CD4-positive, CD25-positive, alpha-beta regulatory T cell (primary cell): Measurements from ENCODE around the gene PRDM16. TPM values are rescaled to one million over a fixed set of nuclear protein-coding genes. Genes with fewer than 3 reads are reported as not detected.

ENCODE experiments used
- ATAC-seq, 2 donors: fragments of 150-1000 bp; cut with Tn5 transposase; one replicate each; pipeline ENCODE4 v1.10.0; 2021; ENCODE audit warnings: low read depth in 2 of 2, moderate number of reproducible peaks in 2 of 2, moderate library complexity in 1 of 2
- DNase-seq, 3 donors: peaks; one replicate each; pipeline versions ENCODE4 v3.0.0 to v3.0.0-alpha.2; 2012 to 2022; ENCODE audit warnings: mixed read lengths in 1 of 3
- H3K27ac ChIP-seq: one replicate; pipeline ENCODE4 v1.7.0; 2013; ENCODE audit warnings: mild to moderate bottlenecking, low read length; ENCODE audit not compliant: insufficient read depth, poor library complexity, severe bottlenecking
- H3K27me3 ChIP-seq: one replicate; pipeline ENCODE4 v1.7.0; 2013; ENCODE audit warnings: low read length; ENCODE audit not compliant: control insufficient read depth, insufficient read depth
- H3K36me3 ChIP-seq: one replicate; pipeline ENCODE4 v1.7.0; 2013; ENCODE audit warnings: mild to moderate bottlenecking, low read length, moderate library complexity; ENCODE audit not compliant: control insufficient read depth, insufficient read depth
- H3K4me1 ChIP-seq: 2 replicates; pipeline ENCODE4 v1.7.0; 2013; ENCODE audit warnings: mild to moderate bottlenecking, low read length; ENCODE audit not compliant: insufficient read depth, control insufficient read depth, poor library complexity, severe bottlenecking
- H3K4me3 ChIP-seq: one replicate; pipeline ENCODE4 v1.7.0; 2013; ENCODE audit warnings: low read depth, mild to moderate bottlenecking, low read length, moderate library complexity
- H3K9me3 ChIP-seq, 2 experiments: 1 replicate in 1 of 2; 2 replicates in 1 of 2; pipeline ENCODE4 v1.7.0; 2013; ENCODE audit warnings: low read length in 2 of 2, mild to moderate bottlenecking in 1 of 2, moderate library complexity in 1 of 2; ENCODE audit not compliant: control insufficient read depth in 2 of 2
- H3K27ac Mint-ChIP-seq, 3 donors: one replicate each; pipeline ENCODE4 v1.8.0; 2020 to 2022; ENCODE audit warnings: mild to moderate bottlenecking in 3 of 3, mixed read lengths in 3 of 3, moderate library complexity in 2 of 3
- H3K27me3 Mint-ChIP-seq: one replicate; pipeline ENCODE4 v1.8.0; 2022; ENCODE audit warnings: mild to moderate bottlenecking, mixed read lengths
- H3K36me3 Mint-ChIP-seq: one replicate; pipeline ENCODE4 v1.8.0; 2020; ENCODE audit warnings: mixed read lengths
- H3K4me1 Mint-ChIP-seq, 4 donors: one replicate each; pipeline ENCODE4 v1.8.0; 2020 to 2022; ENCODE audit warnings: mixed read lengths in 4 of 4, mild to moderate bottlenecking in 1 of 4
- H3K4me3 Mint-ChIP-seq, 4 donors: one replicate each; pipeline ENCODE4 v1.8.0; 2020 to 2022; ENCODE audit warnings: mild to moderate bottlenecking in 4 of 4, mixed read lengths in 4 of 4, moderate library complexity in 3 of 4
- H3K9me3 Mint-ChIP-seq, 7 donors: one replicate each; pipeline ENCODE4 v1.8.0; 2020 to 2022; ENCODE audit warnings: mixed read lengths in 7 of 7, mild to moderate bottlenecking in 3 of 7, moderate library complexity in 2 of 7
- polyA plus RNA-seq, 4 donors: library from polyadenylated mRNA; unstranded; fragments of 300-500 nt; fragmentation: Illumina TruSeq; gene quantifications; one replicate each; pipeline ENCODE4 v1.2.3, GENCODE V29; 2021
- total RNA-seq: library from RNA; stranded (reverse); gene quantifications from one replicate; pipeline ENCODE4 v1.2.3, GENCODE V29; 2022

The PRDM16 gene
- total and polyA plus RNA-seq, 5 donors from 2014 or later, result 0.27 TPM; not detected in 4

- Histone ChIP-seq H3K4me3 (no peak overlapping the region), H3K27ac (no peak overlapping the region), H3K27me3 (no peaks in the 10 kb centered on the region), H3K9me3 (no peaks in the 10 kb centered on the region), H3K36me3 (no peaks in the 10 kb centered on the region), H3K4me1 (no peaks in the 10 kb centered on the region)
- Mint-ChIP-seq H3K9me3 (no peaks in the 10 kb centered on the region), H3K27ac (no peak overlapping the region), H3K36me3 (no peaks in the 10 kb centered on the region), H3K4me3 (no peak overlapping the region), H3K27me3 (no peaks in the 10 kb centered on the region), H3K4me1 (no peaks in the 10 kb centered on the region)
- no peak for ATAC-seq
- DNase-seq, result no peak
Observed at GRCh38 chr1:3297756-3298155, 228.8 kb downstream of the PRDM16 start.

DNA sequence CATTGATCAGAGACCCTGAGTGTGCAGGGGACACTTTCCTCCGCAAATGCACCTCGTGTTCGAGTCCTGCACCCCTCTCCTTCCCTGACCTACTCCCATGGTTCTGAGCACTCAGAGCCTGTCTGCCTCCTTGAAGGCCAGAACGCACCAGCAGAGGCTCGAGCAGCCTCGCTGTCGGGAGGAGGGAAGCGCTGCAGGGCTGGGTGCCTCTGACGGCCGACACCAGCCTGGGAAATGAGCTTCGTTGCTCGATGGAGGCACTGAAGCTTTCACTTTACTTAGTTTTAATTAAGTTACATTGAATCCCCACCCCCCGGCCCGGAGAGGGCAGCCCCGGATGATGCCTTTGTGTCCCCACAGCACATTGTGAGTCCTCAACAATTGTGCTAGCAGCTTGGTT lies 229.2 kb downstream of the PRDM16 start:
- no peaks in the 10 kb centered on the region for H3K9me3 ChIP-seq
- no peak for ATAC-seq

DNA sequence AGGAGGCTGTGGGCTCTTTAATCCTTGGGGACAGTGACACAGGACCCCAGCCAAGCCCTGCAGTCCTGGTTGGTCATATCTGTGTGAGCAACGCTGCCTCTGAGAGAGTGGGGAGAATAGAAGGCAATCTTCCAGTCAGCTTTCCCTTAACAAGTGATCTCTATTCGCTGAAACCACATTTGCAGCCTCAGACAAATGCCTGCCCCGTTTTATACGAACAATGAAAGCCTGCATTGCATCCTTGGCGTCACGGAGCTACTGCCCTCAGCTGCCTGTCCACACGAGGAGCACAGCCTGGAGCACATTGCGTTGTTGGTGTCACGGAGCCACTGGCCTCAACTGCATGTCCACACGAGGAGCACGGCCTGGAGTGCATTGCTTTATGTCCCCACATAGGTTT lies 235.2 kb downstream of the PRDM16 start:
- Mint-ChIP-seq H3K4me1 (no peaks in the 10 kb centered on the region), H3K36me3 (no peaks in the 10 kb centered on the region), H3K27me3 (no peaks in the 10 kb centered on the region)

More for the DNA sequence above, 229.2 kb downstream of the PRDM16 start:
- DNase-seq, result no peak
- no peak overlapping the region for H3K27ac Mint-ChIP-seq
- H3K4me3 Mint-ChIP-seq, result no peak overlapping the region
- Histone ChIP-seq H3K36me3 (no peaks in the 10 kb centered on the region), H3K27ac (no peak overlapping the region), H3K27me3 (no peaks in the 10 kb centered on the region), H3K4me3 (no peak overlapping the region), H3K4me1 (no peaks in the 10 kb centered on the region)
- H3K4me1 Mint-ChIP-seq, result no peaks in the 10 kb centered on the region
- H3K9me3 Mint-ChIP-seq, result no peaks in the 10 kb centered on the region
- H3K27me3 Mint-ChIP-seq, result no peaks in the 10 kb centered on the region
- H3K36me3 Mint-ChIP-seq, result no peaks in the 10 kb centered on the region

DNA sequence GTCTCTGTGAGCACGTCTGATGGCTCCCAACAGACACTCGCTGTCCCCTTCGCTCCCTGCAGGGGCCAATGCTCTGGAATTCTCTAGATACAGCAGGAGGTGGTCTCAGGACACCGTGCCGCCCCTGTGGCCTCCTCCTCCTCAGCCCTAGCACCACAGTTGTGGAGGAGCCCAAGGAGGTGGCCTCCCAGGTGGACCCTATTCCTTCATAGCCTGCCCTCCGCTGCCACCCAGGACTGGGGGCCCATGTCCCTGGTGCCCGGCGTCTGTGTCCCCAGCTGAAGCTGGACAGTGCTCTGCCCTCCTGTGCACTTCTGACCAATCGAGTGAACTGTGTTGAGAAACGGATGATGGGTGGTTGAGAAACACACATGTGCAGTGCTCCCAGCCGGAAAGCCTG lies 235.7 kb downstream of the PRDM16 start:
- Mint-ChIP-seq H3K4me1 (no peaks in the 10 kb centered on the region), H3K36me3 (no peaks in the 10 kb centered on the region), H3K27me3 (no peaks in the 10 kb centered on the region), H3K27ac (no peak overlapping the region), H3K4me3 (no peak overlapping the region), H3K9me3 (no peaks in the 10 kb centered on the region)
- Histone ChIP-seq H3K4me1 (no peaks in the 10 kb centered on the region), H3K36me3 (no peaks in the 10 kb centered on the region), H3K4me3 (no peak overlapping the region), H3K27me3 (no peaks in the 10 kb centered on the region), H3K27ac (no peak overlapping the region), H3K9me3 (no peaks in the 10 kb centered on the region)
- no peak for DNase-seq
- ATAC-seq, result no peak

More for the DNA sequence above, 235.2 kb downstream of the PRDM16 start:
- Histone ChIP-seq H3K4me1 (no peaks in the 10 kb centered on the region), H3K9me3 (no peaks in the 10 kb centered on the region), H3K27ac (no peak overlapping the region), H3K4me3 (no peak overlapping the region), H3K36me3 (no peaks in the 10 kb centered on the region), H3K27me3 (no peaks in the 10 kb centered on the region)
- no peaks in the 10 kb centered on the region for H3K9me3 Mint-ChIP-seq
- DNase-seq (no peak), ATAC-seq (no peak)
- no peak overlapping the region for H3K27ac Mint-ChIP-seq
- H3K4me3 Mint-ChIP-seq, result no peak overlapping the region

- DNase-seq, result no peak
- Histone ChIP-seq H3K27ac (no peak overlapping the region), H3K27me3 (no peaks in the 10 kb centered on the region), H3K4me3 (no peak overlapping the region), H3K36me3 (no peaks in the 10 kb centered on the region), H3K4me1 (no peaks in the 10 kb centered on the region), H3K9me3 (no peaks in the 10 kb centered on the region)
- no peaks in the 10 kb centered on the region for H3K4me1 Mint-ChIP-seq
- H3K36me3 Mint-ChIP-seq, result no peaks in the 10 kb centered on the region
- no peak overlapping the region for H3K4me3 Mint-ChIP-seq
- H3K9me3 Mint-ChIP-seq, result no peaks in the 10 kb centered on the region
- no peak for ATAC-seq
- no peak overlapping the region for H3K27ac Mint-ChIP-seq
- H3K27me3 Mint-ChIP-seq, result no peaks in the 10 kb centered on the region
Observed at GRCh38 chr1:3305156-3305555, 236.2 kb downstream of the PRDM16 start.

DNA sequence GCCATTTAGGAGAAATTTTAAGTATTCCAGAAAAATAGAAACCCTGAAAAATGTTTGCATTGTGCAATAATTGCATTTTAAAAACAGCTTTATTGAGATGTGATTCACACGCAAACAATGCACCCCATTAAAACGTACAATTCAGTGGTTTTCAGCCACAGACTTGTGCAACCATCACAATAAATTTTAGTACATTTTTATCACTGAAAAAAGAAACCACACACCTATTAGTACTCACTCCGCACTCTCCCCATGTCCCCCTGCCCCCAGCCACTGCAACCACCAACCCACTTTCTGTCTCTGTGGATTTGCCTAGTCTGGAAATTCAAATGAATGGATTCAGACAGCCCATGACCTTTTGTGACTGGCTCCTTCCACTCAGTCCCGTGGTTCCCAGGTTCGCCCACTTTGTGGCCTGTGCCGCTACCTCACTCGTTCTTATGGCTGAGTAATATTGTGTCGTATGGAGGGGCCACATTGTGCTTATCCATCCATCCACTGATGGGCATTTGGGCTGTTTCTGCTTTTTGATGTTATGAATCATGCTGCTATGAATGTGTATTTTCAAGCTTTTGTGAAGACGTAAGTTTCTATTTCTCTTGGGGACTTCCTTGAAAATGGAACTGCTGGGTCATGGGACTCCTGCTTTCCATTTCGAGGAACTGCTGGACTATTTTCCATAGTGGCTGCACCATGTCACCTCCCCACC lies 237.7 kb downstream of the PRDM16 start:
- DNase-seq, result no peak
- Mint-ChIP-seq H3K27ac (no peak overlapping the region), H3K4me1 (no peaks in the 10 kb centered on the region)

DNA sequence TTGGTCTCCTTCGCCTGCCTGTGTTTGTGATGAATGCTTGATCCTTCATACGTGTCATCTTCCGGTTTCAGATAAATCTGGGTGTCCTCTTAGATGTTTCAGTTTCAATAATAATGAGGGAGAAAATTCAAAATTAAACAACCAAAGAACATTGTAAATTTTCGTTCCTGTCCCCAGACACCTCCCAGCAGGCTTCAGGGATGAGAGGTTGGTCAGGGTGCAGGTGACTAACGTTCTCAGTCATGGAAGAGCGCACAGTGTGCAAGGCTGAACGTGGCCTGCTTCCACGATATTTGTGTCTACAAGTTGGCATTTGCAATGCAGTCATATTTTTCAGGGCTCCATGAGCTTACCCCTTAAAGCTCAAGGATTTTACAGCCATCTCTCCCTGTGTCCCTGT lies 238.4 kb downstream of the PRDM16 start:
- H3K27me3 Mint-ChIP-seq, result no peaks in the 10 kb centered on the region
- H3K4me3 Mint-ChIP-seq, result no peak overlapping the region
- DNase-seq (no peak), ATAC-seq (no peak)
- Histone ChIP-seq H3K27me3 (no peaks in the 10 kb centered on the region), H3K27ac (no peak overlapping the region), H3K36me3 (no peaks in the 10 kb centered on the region), H3K4me3 (no peak overlapping the region), H3K9me3 (no peaks in the 10 kb centered on the region), H3K4me1 (no peaks in the 10 kb centered on the region)
- H3K4me1 Mint-ChIP-seq, result no peaks in the 10 kb centered on the region
- no peaks in the 10 kb centered on the region for H3K36me3 Mint-ChIP-seq
- peaks cover 0 to 2% (median 0%) of the 10 kb centered on the region in 7 donors for H3K9me3 Mint-ChIP-seq
- no peak overlapping the region for H3K27ac Mint-ChIP-seq

More for the DNA sequence above, 237.7 kb downstream of the PRDM16 start:
- Mint-ChIP-seq H3K36me3 (no peaks in the 10 kb centered on the region), H3K9me3 (peaks cover 0 to 2% (median 0%) of the 10 kb centered on the region in 7 donors), H3K4me3 (no peak overlapping the region), H3K27me3 (no peaks in the 10 kb centered on the region)
- ATAC-seq, result no peak
- no peaks in the 10 kb centered on the region for H3K27me3 ChIP-seq
- H3K4me1 ChIP-seq, result no peaks in the 10 kb centered on the region
- H3K27ac ChIP-seq, result no peak overlapping the region
- no peak overlapping the region for H3K4me3 ChIP-seq
- no peaks in the 10 kb centered on the region for H3K9me3 ChIP-seq
- no peaks in the 10 kb centered on the region for H3K36me3 ChIP-seq

DNA sequence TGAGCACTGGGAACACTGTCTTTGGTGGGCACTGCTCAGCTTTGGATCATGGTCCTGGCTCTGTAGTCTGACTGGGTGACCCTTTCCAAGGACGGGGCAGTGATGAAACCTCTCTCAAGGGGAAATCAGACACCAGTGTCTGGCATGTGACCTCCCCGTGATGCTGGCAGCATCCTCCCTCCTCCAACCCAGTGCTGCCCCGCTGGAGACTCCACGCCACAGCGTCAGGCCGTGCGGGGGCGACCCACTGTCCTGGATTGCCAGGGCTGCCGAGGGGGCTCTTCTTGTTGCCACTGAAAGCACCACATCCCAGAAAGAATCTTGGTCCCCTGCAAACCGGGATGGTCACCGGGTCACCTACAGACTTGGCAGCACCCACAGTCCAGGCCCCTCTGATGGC lies 239.1 kb downstream of the PRDM16 start:
- Mint-ChIP-seq H3K4me3 (no peak overlapping the region), H3K4me1 (no peaks in the 10 kb centered on the region), H3K9me3 (peaks cover 0 to 2% (median 0%) of the 10 kb centered on the region in 7 donors), H3K27me3 (no peaks in the 10 kb centered on the region), H3K36me3 (no peaks in the 10 kb centered on the region), H3K27ac (no peak overlapping the region)
- H3K4me1 ChIP-seq, result no peaks in the 10 kb centered on the region
- no peak overlapping the region for H3K4me3 ChIP-seq
- H3K27ac ChIP-seq, result no peak overlapping the region
- no peak for DNase-seq
- ATAC-seq, result no peak
- H3K27me3 ChIP-seq, result no peaks in the 10 kb centered on the region
- H3K9me3 ChIP-seq, result no peaks in the 10 kb centered on the region
- H3K36me3 ChIP-seq, result no peaks in the 10 kb centered on the region
